HepG2 (cell line): ENCODE measurements around the gene GTF2A1. TPM values are rescaled to one million over a fixed set of nuclear protein-coding genes. Genes with fewer than 3 reads are reported as not detected.

Source experiments
- ARNT2 ChIP-seq: sonication (generic); formaldehyde crosslinking; IDR thresholded peaks from 2 replicates; pipeline ENCODE4 v1.8.0; 2022; ENCODE audit warnings: mild to moderate bottlenecking, low read depth, missing genetic modification reagents, moderate library complexity
- CREB1 ChIP-seq, 2 experiments: fragments of 450-650 bp in 1 of 2; IDR thresholded peaks; 2 replicates each; pipeline ENCODE4 v1.6.1; 2016 to 2017; ENCODE audit warnings: control low read depth in 1 of 2, mild to moderate bottlenecking in 1 of 2, missing compliant biosample characterization in 1 of 2, missing genetic modification characterization in 1 of 2
- GATAD2A ChIP-seq: IDR thresholded peaks from 2 replicates; pipeline ENCODE4 v1.6.1; 2016
- MED8 ChIP-seq: sonication (generic); formaldehyde crosslinking; IDR thresholded peaks from 2 replicates; pipeline ENCODE4 v1.8.1; 2023; ENCODE audit warnings: mild to moderate bottlenecking, missing genetic modification reagents; ENCODE audit not compliant: insufficient replicate concordance
- NBN ChIP-seq: fragments of 450-650 bp; conservative IDR thresholded peaks from 2 replicates; pipeline ENCODE4 v1.6.1; 2017
- NFKB2 ChIP-seq: sonication (generic); formaldehyde crosslinking; IDR thresholded peaks from 2 replicates; pipeline ENCODE4 v1.4.0; 2020; ENCODE audit warnings: missing genetic modification reagents, borderline replicate concordance
- NONO ChIP-seq, 2 experiments: fragments of 450-650 bp in 1 of 2; sonication (generic) in 1 of 2; formaldehyde crosslinking in 1 of 2; IDR thresholded peaks in 1 of 2; conservative IDR thresholded peaks in 1 of 2; 2 replicates each; pipeline versions ENCODE4 v1.6.1 to v1.8.0; 2017 to 2022; ENCODE audit warnings: mild to moderate bottlenecking in 1 of 2, missing genetic modification reagents in 1 of 2, moderate library complexity in 1 of 2
- PHF5A ChIP-seq: IDR thresholded peaks from one replicate; pipeline ENCODE4 v1.6.1; 2018; ENCODE audit warnings: low read depth, missing genetic modification reagents; ENCODE audit not compliant: unreplicated experiment
- SOX6 ChIP-seq, 2 experiments: fragments of 450-650 bp in 1 of 2; sonication (generic) in 1 of 2; formaldehyde crosslinking in 1 of 2; IDR thresholded peaks; 2 replicates each; pipeline versions ENCODE4 v1.4.0 to v1.6.1; 2017 to 2020; ENCODE audit warnings: antibody characterized with exemption in 1 of 2, mild to moderate bottlenecking in 1 of 2, missing genetic modification reagents in 1 of 2
- ZNF549 ChIP-seq: sonication (generic); formaldehyde crosslinking; IDR thresholded peaks from 2 replicates; pipeline ENCODE4 v1.5.0; 2020; ENCODE audit warnings: missing genetic modification reagents
- polyA plus RNA-seq, 8 experiments: library from polyadenylated mRNA; depleted of rRNA in 3 of 8; stranded (reverse) in 7 of 8; unstranded in 1 of 8; fragments of >200 nt; fragmentation: Illumina TruSeq in 4 of 8; extraction: Trizol in 4 of 8; gene quantifications; 2 replicates each; pipeline versions ENCODE4 v1.2.1 to v1.2.3, GENCODE V29; 2011 to 2016; ENCODE audit warnings: low read depth in 4 of 8, missing spikeins in 1 of 8, mixed read lengths in 1 of 8; ENCODE audit not compliant: insufficient read depth in 1 of 8
- total RNA-seq, 5 experiments: library from RNA; depleted of rRNA; stranded (reverse); fragments of >200 nt; fragmentation: Illumina TruSeq; extraction: Trizol; gene quantifications; 2 replicates each; pipeline ENCODE4 v1.2.3, GENCODE V29; 2016; ENCODE audit warnings: low read depth in 1 of 5
- TF ChIP-seq, protein P1 (sequence below): IDR thresholded peaks from 2 replicates; pipeline ENCODE4 v1.6.1; 2016
- TF ChIP-seq, protein P2 (sequence below): sonication (generic); formaldehyde crosslinking; IDR thresholded peaks from 2 replicates; pipeline ENCODE4 v1.8.0; 2022; ENCODE audit warnings: mild to moderate bottlenecking, missing genetic modification reagents
- TF ChIP-seq, protein P3 (sequence below): sonication (generic); formaldehyde crosslinking; IDR thresholded peaks from 2 replicates; pipeline ENCODE4 v1.8.1; 2023; ENCODE audit warnings: missing genetic modification reagents, mild to moderate bottlenecking, borderline replicate concordance
- TF ChIP-seq, protein P4 (sequence below): sonication (generic); formaldehyde crosslinking; IDR thresholded peaks from 2 replicates; pipeline ENCODE4 v1.5.1; 2020; ENCODE audit warnings: missing genetic modification reagents, mild to moderate bottlenecking, borderline replicate concordance
- TF ChIP-seq, protein P5 (sequence below): sonication (generic); formaldehyde crosslinking; conservative IDR thresholded peaks from 2 replicates; pipeline ENCODE4 v1.5.0; 2020; ENCODE audit warnings: missing genetic modification reagents
- TF ChIP-seq, protein P6 (sequence below): sonication (generic); formaldehyde crosslinking; IDR thresholded peaks from 2 replicates; pipeline ENCODE4 v1.5.1; 2020; ENCODE audit warnings: mild to moderate bottlenecking, missing genetic modification reagents, moderate library complexity

The GTF2A1 gene
- total and polyA plus RNA-seq, 2 of the 13 experiments (the other 11 are each of a cell fraction or from before 2014, with no cell fraction given): 14.9 to 17.5 TPM

DNA sequence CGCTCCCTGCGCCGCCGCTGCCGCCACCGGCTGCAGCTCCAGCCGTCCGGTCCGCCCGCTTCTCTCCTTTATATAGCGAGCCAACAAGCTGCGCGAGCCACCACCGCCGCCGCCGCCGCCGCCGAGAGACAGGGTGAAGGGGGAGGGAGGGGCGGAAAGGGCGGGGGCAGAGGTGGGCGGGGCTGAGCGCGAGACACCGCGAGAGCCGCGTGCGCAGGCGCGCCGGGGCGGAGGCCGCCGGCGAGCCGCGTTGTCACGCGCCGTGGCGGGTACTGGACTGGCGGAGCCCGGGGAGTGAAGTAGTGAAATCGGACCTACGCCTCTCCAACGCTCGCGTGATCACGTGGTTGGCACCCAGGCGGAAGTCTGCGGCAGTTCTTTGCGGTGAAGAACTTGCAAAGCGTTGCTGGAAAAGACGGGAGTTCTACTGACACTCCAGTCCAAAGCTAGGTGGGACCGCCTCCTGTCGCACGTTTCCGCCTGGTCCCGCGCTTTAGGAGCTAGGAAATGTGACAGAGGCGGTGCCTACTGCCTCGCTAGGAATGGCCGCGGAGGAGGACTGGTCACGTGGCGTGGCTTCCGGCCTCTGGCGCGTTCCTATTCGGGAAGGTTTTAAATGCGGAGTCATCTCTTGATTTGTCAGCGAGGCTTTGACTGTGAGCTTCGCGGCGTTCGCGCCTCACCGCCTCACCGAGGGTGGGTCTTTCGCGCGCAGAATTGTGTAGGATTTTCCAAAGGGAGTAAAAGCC is at the start of gene GTF2A1 (continued):
- TF ChIP-seq, protein P1, sequence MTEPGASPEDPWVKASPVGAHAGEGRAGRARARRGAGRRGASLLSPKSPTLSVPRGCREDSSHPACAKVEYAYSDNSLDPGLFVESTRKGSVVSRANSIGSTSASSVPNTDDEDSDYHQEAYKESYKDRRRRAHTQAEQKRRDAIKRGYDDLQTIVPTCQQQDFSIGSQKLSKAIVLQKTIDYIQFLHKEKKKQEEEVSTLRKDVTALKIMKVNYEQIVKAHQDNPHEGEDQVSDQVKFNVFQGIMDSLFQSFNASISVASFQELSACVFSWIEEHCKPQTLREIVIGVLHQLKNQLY (CRISPR knock-in tag): no peak; the same call in 1 of the 2 replicates
- TF ChIP-seq PHF5A (CRISPR knock-in tag): no peak
- no peak; the same call in 1 of the 2 replicates for TF ChIP-seq GATAD2A
- peak; percentile 93; the same call in 1 of the 2 replicates for TF ChIP-seq NFKB2 (CRISPR knock-in tag)
- TF ChIP-seq ARNT2: peak; percentile 96
- no peak for TF ChIP-seq NBN
- no peak for TF ChIP-seq NONO (IDR thresholded peaks at IDR 0.05)
- peak; percentile 66 for TF ChIP-seq NONO (CRISPR knock-in tag; conservative IDR thresholded peaks at IDR 0.05)
- peak; percentile 55 for TF ChIP-seq MED8
- 0 out of 2 replicates have a peak, but pooled peaks have one; percentile 9 for TF ChIP-seq ZNF549
- no peak for TF ChIP-seq SOX6 (IDR thresholded peaks at IDR 0.05)
- TF ChIP-seq SOX6 (CRISPR knock-in tag; IDR thresholded peaks at IDR 0.05): peak; percentile 58; the same call in 1 of the 2 replicates
- TF ChIP-seq, protein P2, sequence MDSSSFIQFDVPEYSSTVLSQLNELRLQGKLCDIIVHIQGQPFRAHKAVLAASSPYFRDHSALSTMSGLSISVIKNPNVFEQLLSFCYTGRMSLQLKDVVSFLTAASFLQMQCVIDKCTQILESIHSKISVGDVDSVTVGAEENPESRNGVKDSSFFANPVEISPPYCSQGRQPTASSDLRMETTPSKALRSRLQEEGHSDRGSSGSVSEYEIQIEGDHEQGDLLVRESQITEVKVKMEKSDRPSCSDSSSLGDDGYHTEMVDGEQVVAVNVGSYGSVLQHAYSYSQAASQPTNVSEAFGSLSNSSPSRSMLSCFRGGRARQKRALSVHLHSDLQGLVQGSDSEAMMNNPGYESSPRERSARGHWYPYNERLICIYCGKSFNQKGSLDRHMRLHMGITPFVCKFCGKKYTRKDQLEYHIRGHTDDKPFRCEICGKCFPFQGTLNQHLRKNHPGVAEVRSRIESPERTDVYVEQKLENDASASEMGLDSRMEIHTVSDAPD (CRISPR knock-in tag): 0 out of 2 replicates have a peak, but pooled peaks have one; percentile 50
- TF ChIP-seq, protein P3, sequence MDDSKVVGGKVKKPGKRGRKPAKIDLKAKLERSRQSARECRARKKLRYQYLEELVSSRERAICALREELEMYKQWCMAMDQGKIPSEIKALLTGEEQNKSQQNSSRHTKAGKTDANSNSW (CRISPR knock-in tag): no peak
- TF ChIP-seq, protein P4, sequence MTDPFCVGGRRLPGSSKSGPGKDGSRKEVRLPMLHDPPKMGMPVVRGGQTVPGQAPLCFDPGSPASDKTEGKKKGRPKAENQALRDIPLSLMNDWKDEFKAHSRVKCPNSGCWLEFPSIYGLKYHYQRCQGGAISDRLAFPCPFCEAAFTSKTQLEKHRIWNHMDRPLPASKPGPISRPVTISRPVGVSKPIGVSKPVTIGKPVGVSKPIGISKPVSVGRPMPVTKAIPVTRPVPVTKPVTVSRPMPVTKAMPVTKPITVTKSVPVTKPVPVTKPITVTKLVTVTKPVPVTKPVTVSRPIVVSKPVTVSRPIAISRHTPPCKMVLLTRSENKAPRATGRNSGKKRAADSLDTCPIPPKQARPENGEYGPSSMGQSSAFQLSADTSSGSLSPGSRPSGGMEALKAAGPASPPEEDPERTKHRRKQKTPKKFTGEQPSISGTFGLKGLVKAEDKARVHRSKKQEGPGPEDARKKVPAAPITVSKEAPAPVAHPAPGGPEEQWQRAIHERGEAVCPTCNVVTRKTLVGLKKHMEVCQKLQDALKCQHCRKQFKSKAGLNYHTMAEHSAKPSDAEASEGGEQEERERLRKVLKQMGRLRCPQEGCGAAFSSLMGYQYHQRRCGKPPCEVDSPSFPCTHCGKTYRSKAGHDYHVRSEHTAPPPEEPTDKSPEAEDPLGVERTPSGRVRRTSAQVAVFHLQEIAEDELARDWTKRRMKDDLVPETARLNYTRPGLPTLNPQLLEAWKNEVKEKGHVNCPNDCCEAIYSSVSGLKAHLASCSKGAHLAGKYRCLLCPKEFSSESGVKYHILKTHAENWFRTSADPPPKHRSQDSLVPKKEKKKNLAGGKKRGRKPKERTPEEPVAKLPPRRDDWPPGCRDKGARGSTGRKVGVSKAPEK (CRISPR knock-in tag): no peak
- TF ChIP-seq, protein P5, sequence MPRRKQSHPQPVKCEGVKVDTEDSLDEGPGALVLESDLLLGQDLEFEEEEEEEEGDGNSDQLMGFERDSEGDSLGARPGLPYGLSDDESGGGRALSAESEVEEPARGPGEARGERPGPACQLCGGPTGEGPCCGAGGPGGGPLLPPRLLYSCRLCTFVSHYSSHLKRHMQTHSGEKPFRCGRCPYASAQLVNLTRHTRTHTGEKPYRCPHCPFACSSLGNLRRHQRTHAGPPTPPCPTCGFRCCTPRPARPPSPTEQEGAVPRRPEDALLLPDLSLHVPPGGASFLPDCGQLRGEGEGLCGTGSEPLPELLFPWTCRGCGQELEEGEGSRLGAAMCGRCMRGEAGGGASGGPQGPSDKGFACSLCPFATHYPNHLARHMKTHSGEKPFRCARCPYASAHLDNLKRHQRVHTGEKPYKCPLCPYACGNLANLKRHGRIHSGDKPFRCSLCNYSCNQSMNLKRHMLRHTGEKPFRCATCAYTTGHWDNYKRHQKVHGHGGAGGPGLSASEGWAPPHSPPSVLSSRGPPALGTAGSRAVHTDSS: no peak
- TF ChIP-seq, protein P6, sequence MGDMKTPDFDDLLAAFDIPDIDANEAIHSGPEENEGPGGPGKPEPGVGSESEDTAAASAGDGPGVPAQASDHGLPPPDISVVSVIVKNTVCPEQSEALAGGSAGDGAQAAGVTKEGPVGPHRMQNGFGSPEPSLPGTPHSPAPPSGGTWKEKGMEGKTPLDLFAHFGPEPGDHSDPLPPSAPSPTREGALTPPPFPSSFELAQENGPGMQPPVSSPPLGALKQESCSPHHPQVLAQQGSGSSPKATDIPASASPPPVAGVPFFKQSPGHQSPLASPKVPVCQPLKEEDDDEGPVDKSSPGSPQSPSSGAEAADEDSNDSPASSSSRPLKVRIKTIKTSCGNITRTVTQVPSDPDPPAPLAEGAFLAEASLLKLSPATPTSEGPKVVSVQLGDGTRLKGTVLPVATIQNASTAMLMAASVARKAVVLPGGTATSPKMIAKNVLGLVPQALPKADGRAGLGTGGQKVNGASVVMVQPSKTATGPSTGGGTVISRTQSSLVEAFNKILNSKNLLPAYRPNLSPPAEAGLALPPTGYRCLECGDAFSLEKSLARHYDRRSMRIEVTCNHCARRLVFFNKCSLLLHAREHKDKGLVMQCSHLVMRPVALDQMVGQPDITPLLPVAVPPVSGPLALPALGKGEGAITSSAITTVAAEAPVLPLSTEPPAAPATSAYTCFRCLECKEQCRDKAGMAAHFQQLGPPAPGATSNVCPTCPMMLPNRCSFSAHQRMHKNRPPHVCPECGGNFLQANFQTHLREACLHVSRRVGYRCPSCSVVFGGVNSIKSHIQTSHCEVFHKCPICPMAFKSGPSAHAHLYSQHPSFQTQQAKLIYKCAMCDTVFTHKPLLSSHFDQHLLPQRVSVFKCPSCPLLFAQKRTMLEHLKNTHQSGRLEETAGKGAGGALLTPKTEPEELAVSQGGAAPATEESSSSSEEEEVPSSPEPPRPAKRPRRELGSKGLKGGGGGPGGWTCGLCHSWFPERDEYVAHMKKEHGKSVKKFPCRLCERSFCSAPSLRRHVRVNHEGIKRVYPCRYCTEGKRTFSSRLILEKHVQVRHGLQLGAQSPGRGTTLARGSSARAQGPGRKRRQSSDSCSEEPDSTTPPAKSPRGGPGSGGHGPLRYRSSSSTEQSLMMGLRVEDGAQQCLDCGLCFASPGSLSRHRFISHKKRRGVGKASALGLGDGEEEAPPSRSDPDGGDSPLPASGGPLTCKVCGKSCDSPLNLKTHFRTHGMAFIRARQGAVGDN (CRISPR knock-in tag): peak; percentile 99
- peak; percentile 50 for TF ChIP-seq CREB1 (IDR thresholded peaks at IDR 0.05)
- peak; percentile 59; the same call in 1 of the 2 replicates for TF ChIP-seq CREB1 (CRISPR knock-in tag; IDR thresholded peaks at IDR 0.05)
